Fibroblast of pulmonary artery (primary cell): ENCODE data around the gene PJA1.
A peak's percentile ranks its signal among the peaks of the same experiment; 100 is the strongest.

Experiments
- DNase-seq: peaks from one replicate; pipeline ENCODE4 v3.0.0-alpha.2; 2010; ENCODE audit warnings: low read depth
- H3K4me3 ChIP-seq: replicated peaks from 2 replicates; pipeline ENCODE4 v1.5.1; 2011; ENCODE audit warnings: low read depth, mild to moderate bottlenecking, control low read depth, low read length, moderate library complexity
- TF ChIP-seq, protein P1 (sequence below): IDR thresholded peaks from 2 replicates; pipeline ENCODE4 v1.5.1; 2011; ENCODE audit warnings: mild to moderate bottlenecking, control low read depth, low read length, inconsistent platforms; ENCODE audit errors: missing control alignments

The PJA1 gene

DNA sequence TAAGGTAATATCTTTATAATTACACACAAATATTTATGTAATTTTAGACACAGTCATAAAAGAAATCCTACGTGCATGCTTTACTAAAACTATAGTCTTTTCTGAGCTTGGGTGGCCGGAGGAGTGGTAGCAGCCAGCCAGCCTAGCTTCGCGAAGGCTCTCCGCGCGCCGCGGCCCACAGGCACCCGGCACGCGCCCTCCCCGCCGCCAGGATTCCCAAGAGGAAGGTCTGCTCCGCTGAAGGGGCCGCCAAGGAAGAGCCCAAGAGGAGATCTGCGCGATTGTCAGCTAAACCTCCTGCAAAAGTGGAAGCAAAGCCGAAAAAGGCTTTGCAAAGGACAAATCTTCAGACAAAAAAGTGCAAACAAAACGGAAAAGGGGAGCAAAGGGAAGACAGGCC, 8.7 kb upstream of the PJA1 start:
- no peak overlapping the region for H3K4me3 ChIP-seq
- TF ChIP-seq, protein P1, sequence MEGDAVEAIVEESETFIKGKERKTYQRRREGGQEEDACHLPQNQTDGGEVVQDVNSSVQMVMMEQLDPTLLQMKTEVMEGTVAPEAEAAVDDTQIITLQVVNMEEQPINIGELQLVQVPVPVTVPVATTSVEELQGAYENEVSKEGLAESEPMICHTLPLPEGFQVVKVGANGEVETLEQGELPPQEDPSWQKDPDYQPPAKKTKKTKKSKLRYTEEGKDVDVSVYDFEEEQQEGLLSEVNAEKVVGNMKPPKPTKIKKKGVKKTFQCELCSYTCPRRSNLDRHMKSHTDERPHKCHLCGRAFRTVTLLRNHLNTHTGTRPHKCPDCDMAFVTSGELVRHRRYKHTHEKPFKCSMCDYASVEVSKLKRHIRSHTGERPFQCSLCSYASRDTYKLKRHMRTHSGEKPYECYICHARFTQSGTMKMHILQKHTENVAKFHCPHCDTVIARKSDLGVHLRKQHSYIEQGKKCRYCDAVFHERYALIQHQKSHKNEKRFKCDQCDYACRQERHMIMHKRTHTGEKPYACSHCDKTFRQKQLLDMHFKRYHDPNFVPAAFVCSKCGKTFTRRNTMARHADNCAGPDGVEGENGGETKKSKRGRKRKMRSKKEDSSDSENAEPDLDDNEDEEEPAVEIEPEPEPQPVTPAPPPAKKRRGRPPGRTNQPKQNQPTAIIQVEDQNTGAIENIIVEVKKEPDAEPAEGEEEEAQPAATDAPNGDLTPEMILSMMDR = no peak
- DNase-seq = no peak

DNA sequence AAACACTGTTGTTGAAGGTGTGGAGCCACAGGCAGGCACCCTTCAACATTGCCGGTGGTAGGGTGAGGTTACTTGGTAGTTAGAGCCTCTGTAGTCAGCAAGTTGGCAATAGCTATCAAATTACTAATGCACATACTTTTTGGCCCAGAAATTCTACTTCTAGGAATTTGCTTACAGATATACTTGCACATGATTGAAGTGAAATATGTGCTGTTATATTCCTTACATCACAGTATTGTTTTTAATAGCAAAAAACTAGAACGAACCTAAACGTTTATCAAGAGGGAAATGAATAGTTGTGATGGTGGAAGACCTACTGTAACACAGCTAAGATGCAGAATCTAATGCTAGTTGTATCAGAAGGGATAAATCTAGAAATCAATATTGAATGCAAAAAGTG, 7.7 kb upstream of the PJA1 start:
- no peak overlapping the region for H3K4me3 ChIP-seq
- TF ChIP-seq, protein P1 = no peak
- DNase-seq = no peak

GRCh38 chrX:69170319-69170718, 5.1 kb upstream of the PJA1 start:
- H3K4me3 ChIP-seq = no peak overlapping the region
- DNase-seq = no peak
- TF ChIP-seq, protein P1 = no peak

DNA sequence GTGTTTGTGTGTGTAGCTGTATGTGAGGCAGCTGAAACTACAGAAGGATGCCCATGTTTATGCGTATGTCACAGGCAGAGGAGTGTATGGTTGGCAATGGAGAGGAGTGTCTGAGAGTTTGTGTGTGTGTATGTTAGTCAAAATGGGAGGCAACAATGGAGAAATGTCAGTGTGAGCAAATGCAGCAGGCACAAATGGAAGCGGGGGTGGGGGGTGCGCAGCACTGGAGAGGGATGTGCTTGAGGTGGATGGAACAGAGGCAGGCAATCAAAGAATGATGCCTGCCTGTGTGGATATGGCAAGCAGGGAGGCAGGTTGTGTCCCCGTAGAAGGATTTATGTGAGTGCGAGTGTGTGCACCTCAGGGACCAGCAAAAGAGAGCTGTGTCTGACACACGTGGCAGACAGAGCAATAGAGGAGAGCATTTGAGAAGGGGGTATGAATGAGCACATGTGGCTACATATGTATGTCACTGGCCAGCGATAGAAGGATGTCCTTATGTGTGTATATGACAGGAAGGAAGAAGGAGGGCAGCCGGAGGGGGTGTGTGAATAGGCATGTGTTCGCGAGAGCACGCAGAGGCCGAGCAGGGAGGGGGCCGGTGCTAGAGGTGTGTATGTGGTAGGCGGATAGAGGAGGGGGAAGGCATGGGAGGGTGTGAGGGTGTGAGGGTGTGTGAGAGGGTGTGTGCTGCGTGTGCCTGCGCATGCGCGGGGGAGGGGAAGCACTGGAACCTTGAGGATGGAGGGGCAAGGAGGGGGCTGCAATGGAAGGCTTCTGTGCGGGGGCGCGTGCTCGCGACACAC, 1.1 kb downstream of the PJA1 start:
- H3K4me3 ChIP-seq = peak overlapping the region; percentile 77
- no peak for DNase-seq
- TF ChIP-seq, protein P1 = no peak

- no peak overlapping the region for H3K4me3 ChIP-seq
- no peak for DNase-seq
- TF ChIP-seq, protein P1 = no peak
Observed at GRCh38 chrX:69162361-69162865, 2.8 kb downstream of the PJA1 start.

DNA sequence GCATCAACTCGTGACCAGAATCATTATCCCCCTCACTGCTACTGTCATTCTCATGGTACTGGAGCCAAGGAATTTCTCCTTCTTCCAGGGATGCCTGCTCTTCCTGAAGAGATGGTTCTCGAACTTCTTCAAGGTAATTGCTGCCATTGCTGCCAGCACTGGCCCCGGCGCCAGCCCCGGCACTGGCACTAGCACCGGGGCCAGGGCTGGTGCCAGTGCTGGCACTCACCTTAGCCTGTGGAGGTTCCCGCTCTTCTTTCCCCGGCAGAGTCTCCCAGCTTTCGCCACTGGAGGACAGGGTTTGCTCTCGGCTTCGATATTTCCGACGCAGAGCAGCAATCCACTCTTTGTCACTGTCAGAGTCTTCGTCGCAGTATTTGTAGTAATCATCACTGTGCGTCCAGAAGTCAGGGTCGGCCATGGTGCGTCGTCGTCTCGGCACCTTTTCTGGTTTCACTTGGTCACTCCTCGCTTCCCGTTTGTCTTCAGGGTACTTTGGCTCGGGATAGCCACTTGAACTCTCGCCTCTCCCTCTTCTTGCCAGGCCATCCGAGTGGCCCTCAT, 3.4 kb downstream of the PJA1 start:
- TF ChIP-seq, protein P1 = no peak
- no peak for DNase-seq
- no peak overlapping the region for H3K4me3 ChIP-seq
